ENCODE results near the gene SERINC5.

- TF ChIP-seq SP1 (IDR thresholded peaks at IDR 0.05) (no peak), BHLHE40 (IDR thresholded peaks at IDR 0.05; ENCODE audit: borderline replicate concordance) (no peak), SUZ12 (IDR thresholded peaks at IDR 0.05) (no peak), NFRKB (IDR thresholded peaks at IDR 0.05) (no peak), TARDBP (IDR thresholded peaks at IDR 0.05) (no peak), FOXK2 (IDR thresholded peaks at IDR 0.05) (no peak), L3MBTL2 (conservative IDR thresholded peaks at IDR 0.05) (no peak)
These were observed 70.8 kb downstream of the SERINC5 start for GRCh38 chr5:80185095-80185494.

Measured in HEK293T (cell line).